Panc1 (cell line): Measurements from ENCODE around the gene RNF17. TPM values are rescaled to one million over a fixed set of nuclear protein-coding genes. Genes with fewer than 3 reads are reported as not detected.

Experiments
- ATAC-seq: fragments of 200-7000 bp; cut with Tn5 transposase; 2 replicates; pipeline ENCODE4 v1.9.1; 2020; ENCODE audit warnings: mild to moderate bottlenecking, moderate library complexity
- BruUV-seq: library from RNA; stranded (reverse); fragments of 400-500 nt; replicated peaks from 2 replicates; lab custom pipeline; 2021; lab: Mats Ljungman, UMichigan
- CTCF ChIA-PET: fragments of 300-600 bp; sonication (Branson Sonifier 250); formaldehyde crosslinking; loops from one replicate; lab custom pipeline; 2022; ENCODE audit warnings: antibody characterized with exemption; lab: Charles Lee
- POLR2A ChIA-PET: fragments of 300-600 bp; sonication (Branson Sonifier 250); formaldehyde crosslinking; loops from one replicate; lab custom pipeline; 2022; ENCODE audit warnings: antibody characterized with exemption; lab: Charles Lee
- DNase-seq: peaks from one replicate; pipeline ENCODE4 v3.0.0-alpha.2; 2010; ENCODE audit warnings: low read depth, low spot score
- H3K27ac ChIP-seq: 2 replicates; pipeline ENCODE4 v1.5.1; 2011; ENCODE audit warnings: mild to moderate bottlenecking, low read length, inconsistent platforms
- H3K27me3 ChIP-seq: fragments of 200-500 bp; sonication (Bioruptor generic); 2 replicates; pipeline ENCODE4 v1.6.0; 2014; ENCODE audit warnings: low read length, inconsistent platforms; ENCODE audit not compliant: control insufficient read depth, insufficient read depth
- H3K36me3 ChIP-seq: fragments of 200-500 bp; sonication (Bioruptor generic); 2 replicates; pipeline ENCODE4 v1.5.1; 2014; ENCODE audit warnings: inconsistent platforms, mild to moderate bottlenecking, low read length, moderate library complexity; ENCODE audit not compliant: control insufficient read depth, insufficient read depth
- H3K4me1 ChIP-seq: 2 replicates; pipeline ENCODE4 v1.5.1; 2011; ENCODE audit warnings: inconsistent platforms, mild to moderate bottlenecking, low read length, moderate library complexity; ENCODE audit not compliant: control insufficient read depth, insufficient read depth
- H3K4me3 ChIP-seq, 2 experiments: 2 replicates each; pipeline ENCODE4 v1.5.1; 2011 to 2012; ENCODE audit warnings: low read depth in 2 of 2, low read length in 2 of 2, mild to moderate bottlenecking in 2 of 2, inconsistent platforms in 1 of 2, moderate library complexity in 1 of 2
- H3K9me3 ChIP-seq: fragments of 200-500 bp; sonication (Bioruptor generic); 2 replicates; pipeline ENCODE4 v1.5.1; 2014; ENCODE audit warnings: low read depth, mild to moderate bottlenecking, inconsistent platforms, low read length, moderate library complexity; ENCODE audit not compliant: control insufficient read depth, insufficient read depth
- CTCF ChIP-seq: fragments of 450-650 bp; IDR thresholded peaks from 2 replicates; pipeline ENCODE4 v1.5.1; 2017; ENCODE audit warnings: mild to moderate bottlenecking
- POLR2AphosphoS5 ChIP-seq: IDR thresholded peaks from 2 replicates; pipeline ENCODE4 v1.6.1; 2012; ENCODE audit warnings: mild to moderate bottlenecking, low read depth, low read length, moderate library complexity
- REST ChIP-seq, 2 experiments: IDR thresholded peaks; 2 replicates each; pipeline ENCODE4 v1.6.1; 2011 to 2012; ENCODE audit warnings: low read depth in 2 of 2, control low read depth in 1 of 2, low read length in 1 of 2, mild to moderate bottlenecking in 1 of 2, moderate library complexity in 1 of 2; ENCODE audit not compliant: insufficient read depth in 1 of 2
- SIN3A ChIP-seq: IDR thresholded peaks from 2 replicates; pipeline ENCODE4 v1.6.1; 2012; ENCODE audit warnings: low read depth, mild to moderate bottlenecking, low read length, moderate library complexity, borderline replicate concordance; ENCODE audit not compliant: insufficient read depth
- TCF7L2 ChIP-seq: IDR thresholded peaks from 2 replicates; pipeline ENCODE4 v1.6.1; 2011; ENCODE audit warnings: mild to moderate bottlenecking, low read depth, low read length, inconsistent platforms
- in situ Hi-C: cut with HindIII; loops from 2 replicates; pipeline ENCODE4 v1.10.0; 2016; ENCODE audit warnings: low sequenced_read_pairs, low pct_unique_long_range_greater_than_20kb
- intact Hi-C: fragments of 100-400 bp; cut with micrococcal nuclease; formaldehyde crosslinking; loops from one replicate; pipeline ENCODE4 v1.10.0; 2022; ENCODE audit not compliant: unreplicated experiment
- total RNA-seq: library from RNA; stranded (reverse); gene quantifications from one replicate; pipeline ENCODE4 v1.2.1, GENCODE V29; 2021; ENCODE audit not compliant: unreplicated experiment

Gene RNF17
- total RNA-seq, 1 experiment from 2014 or later = not detected

DNA sequence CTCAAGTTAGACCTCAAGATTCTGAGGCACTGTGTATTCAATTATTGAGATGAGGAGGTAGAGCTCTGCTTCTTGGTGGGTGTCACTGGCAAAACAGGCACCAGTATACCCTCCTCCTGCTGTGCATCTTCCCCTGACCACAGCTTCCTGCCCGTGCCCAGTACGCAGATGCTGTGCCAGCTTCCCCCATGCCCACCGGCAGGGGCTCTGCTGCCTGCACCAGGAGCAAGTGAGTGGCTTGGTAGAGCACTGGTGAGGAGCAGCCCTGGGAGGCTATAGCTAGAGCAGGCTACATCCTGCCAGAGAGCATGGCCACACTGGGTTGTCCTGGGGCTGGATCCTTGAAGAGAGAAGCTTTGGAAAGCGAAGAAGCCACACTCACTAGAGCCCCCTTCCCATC, 21.0 kb upstream of the RNF17 start:
- BruUV-seq = no TSS peak
- H3K36me3 ChIP-seq = no peaks in the 10 kb centered on the region
- ChIA-PET CTCF (no interaction called here), POLR2A (no interaction called here)
- no peaks in the 10 kb centered on the region for H3K9me3 ChIP-seq
- H3K4me3 ChIP-seq = no peak overlapping the region
- no peak overlapping the region for H3K27ac ChIP-seq
- intact Hi-C loops (no loop called here), in situ Hi-C loops (no loop called here)
- DNase-seq (no peak), ATAC-seq (no peak)
- no peak for TF ChIP-seq CTCF
- TF ChIP-seq SIN3A = no peak
- TF ChIP-seq REST (IDR thresholded peaks at IDR 0.05; ENCODE audit: insufficient read depth in 1 of 2, low read depth in 2 of 2, low read length in 1 of 2) = no peak
- TF ChIP-seq TCF7L2 = no peak
- TF ChIP-seq POLR2AphosphoS5 = no peak
- H3K27me3 ChIP-seq = no peaks in the 10 kb centered on the region
- no peaks in the 10 kb centered on the region for H3K4me1 ChIP-seq

DNA sequence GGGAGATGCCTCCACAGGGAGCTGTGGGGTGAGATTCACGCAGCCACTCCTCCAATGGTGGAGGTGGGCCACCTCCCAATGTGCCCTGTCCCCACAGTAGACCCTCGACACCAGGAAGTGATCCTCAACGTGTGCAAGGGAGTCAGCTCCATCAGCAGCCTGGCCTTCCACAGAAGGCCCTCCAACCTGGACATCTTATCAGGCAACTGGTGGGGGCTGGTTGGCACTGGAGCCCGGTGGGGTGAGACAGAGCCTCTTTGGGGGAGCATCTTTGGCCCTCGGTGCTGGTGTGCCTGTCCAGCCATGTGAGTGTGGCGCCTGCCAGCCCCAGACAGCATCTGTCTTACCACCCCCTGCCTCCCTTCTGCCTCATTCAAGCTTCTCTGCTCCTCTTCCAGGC, 19.7 kb upstream of the RNF17 start:
- in situ Hi-C loops (no loop called here), intact Hi-C loops (no loop called here)
- POLR2A ChIA-PET = no interaction called here
- BruUV-seq = no TSS peak
- Histone ChIP-seq H3K27ac (no peak overlapping the region), H3K36me3 (no peaks in the 10 kb centered on the region), H3K4me1 (no peaks in the 10 kb centered on the region), H3K9me3 (no peaks in the 10 kb centered on the region), H3K27me3 (no peaks in the 10 kb centered on the region), H3K4me3 (no peak overlapping the region)
- ATAC-seq (no peak), DNase-seq (no peak)
- no peak for TF ChIP-seq SIN3A
- no peak for TF ChIP-seq TCF7L2
- no peak for TF ChIP-seq CTCF
- no peak for TF ChIP-seq REST (IDR thresholded peaks at IDR 0.05; ENCODE audit: insufficient read depth in 1 of 2, low read depth in 2 of 2, low read length in 1 of 2)
- no peak for TF ChIP-seq POLR2AphosphoS5
- CTCF ChIA-PET = no interaction called here
